ENCODE measurements around the gene PGA4. TPM values are rescaled to one million over a fixed set of nuclear protein-coding genes. Genes with fewer than 3 reads are reported as not detected.

PGA4 gene
- polyA plus RNA-seq, 1 of the 3 experiments (the other 2 are of a cell fraction), result not detected

DNA sequence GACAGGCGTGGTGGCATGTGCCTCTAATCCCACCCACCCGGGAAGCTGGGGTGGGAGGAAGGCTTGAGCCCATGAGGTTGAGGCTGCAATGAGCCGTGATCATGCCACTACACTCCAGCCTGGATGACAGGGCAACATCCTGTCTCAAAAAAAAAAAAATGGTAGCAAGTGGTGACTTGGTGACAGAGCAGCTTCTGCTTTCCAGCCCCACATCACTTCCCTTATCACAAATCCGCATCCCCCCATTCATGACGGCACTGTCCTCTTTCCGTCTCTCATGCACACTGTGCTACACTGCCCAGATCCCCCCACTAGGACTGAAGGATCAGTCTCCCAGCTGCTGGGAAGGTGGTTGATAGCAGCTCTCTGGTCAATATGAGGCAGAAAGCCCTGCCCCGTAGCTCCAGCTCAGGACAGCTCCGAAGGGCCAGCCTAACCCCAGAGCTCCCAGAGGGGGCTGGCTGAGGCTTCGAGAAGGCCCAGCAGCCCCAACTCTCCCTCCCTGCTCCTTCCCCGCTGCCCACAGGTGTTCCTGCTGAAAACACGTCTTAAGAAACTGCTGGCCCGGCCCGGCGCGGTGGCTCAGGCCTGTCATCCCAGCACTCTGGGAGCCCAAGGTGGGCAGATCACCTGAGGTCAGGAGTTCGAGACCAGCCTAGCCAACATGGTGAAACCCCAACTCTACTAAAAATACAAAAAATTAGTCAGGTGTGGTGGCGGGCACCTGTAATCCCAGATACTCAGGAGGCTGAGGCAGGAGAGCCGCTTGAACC lies 34.7 kb downstream of the PGA4 start:
- H3K4me1 ChIP-seq (ENCODE audit: control insufficient read depth in 1 of 2, insufficient read depth in 2 of 2, low read depth in 1 of 2, low read length in 1 of 2), result peaks cover 0 to 3% of the 10 kb centered on the region in 2 experiments; a peak in 1 of 4 replicates
- POLR2A ChIA-PET, result interaction anchor here (0.6 kb wide), 1 partner anchor 63 kb away, joined by 3 read pairs; no protein-coding TSS in a partner anchor
- H3K79me2 ChIP-seq (ENCODE audit: insufficient read depth), result no peaks in the 10 kb centered on the region
- no peak for TF ChIP-seq RCOR1 (IDR thresholded peaks at IDR 0.05; ENCODE audit: low read length)
- no peak for TF ChIP-seq ZBTB33 (IDR thresholded peaks at IDR 0.05; ENCODE audit: borderline replicate concordance, low read depth)
- no peak for TF ChIP-seq EP300 (IDR thresholded peaks at IDR 0.05; ENCODE audit: borderline replicate concordance in 1 of 2, low read depth in 1 of 2, low read length in 1 of 2)
- TF ChIP-seq NRF1 (IDR thresholded peaks at IDR 0.05; ENCODE audit: low read depth, low read length), result no peak
- TF ChIP-seq CHD2 (IDR thresholded peaks at IDR 0.05; ENCODE audit: low read length, partially characterized antibody), result no peak
- TF ChIP-seq GATA2 (CRISPR knock-in tag; IDR thresholded peaks at IDR 0.05), result no peak
- TF ChIP-seq EZH2phosphoT487 (IDR thresholded peaks at IDR 0.05; ENCODE audit: borderline replicate concordance, low read depth), result no peak
- TF ChIP-seq YY1 (IDR thresholded peaks at IDR 0.05; ENCODE audit: low read depth), result no peak
- no peak for TF ChIP-seq NFIC (IDR thresholded peaks at IDR 0.05; ENCODE audit: borderline replicate concordance)
- no peak for TF ChIP-seq ELF1 (IDR thresholded peaks at IDR 0.05)
- TF ChIP-seq REST (IDR thresholded peaks at IDR 0.05; ENCODE audit: low read depth, low read length), result no peak
- no peak for TF ChIP-seq USF1 (IDR thresholded peaks at IDR 0.05; ENCODE audit: borderline replicate concordance, low read depth)
- TF ChIP-seq, protein P1, sequence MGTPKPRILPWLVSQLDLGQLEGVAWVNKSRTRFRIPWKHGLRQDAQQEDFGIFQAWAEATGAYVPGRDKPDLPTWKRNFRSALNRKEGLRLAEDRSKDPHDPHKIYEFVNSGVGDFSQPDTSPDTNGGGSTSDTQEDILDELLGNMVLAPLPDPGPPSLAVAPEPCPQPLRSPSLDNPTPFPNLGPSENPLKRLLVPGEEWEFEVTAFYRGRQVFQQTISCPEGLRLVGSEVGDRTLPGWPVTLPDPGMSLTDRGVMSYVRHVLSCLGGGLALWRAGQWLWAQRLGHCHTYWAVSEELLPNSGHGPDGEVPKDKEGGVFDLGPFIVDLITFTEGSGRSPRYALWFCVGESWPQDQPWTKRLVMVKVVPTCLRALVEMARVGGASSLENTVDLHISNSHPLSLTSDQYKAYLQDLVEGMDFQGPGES (IDR thresholded peaks at IDR 0.05; ENCODE audit: low read depth, low read length), result no peak
- TF ChIP-seq SIN3A (IDR thresholded peaks at IDR 0.05; ENCODE audit: borderline replicate concordance, low read depth, low read length), result no peak
- no peak for TF ChIP-seq RAD21 (IDR thresholded peaks at IDR 0.05; ENCODE audit: low read length)
- TF ChIP-seq FOXJ3 (CRISPR knock-in tag; IDR thresholded peaks at IDR 0.05), result no peak
- no peak for TF ChIP-seq GABPA (IDR thresholded peaks at IDR 0.05; ENCODE audit: low read depth)
- WGBS (ENCODE audit: low lambda C conversion rate), result 83% methylated on average over 18 of the region's 18 CpGs
- H3K4me3 ChIP-seq (ENCODE audit: low read depth in 2 of 2, low read length in 1 of 2), result no peak overlapping the region
- no peak overlapping the region for H2AFZ ChIP-seq (ENCODE audit: low read depth)
- no peaks in the 10 kb centered on the region for H3K36me3 ChIP-seq (replicated peaks in 1 of 2; ENCODE audit: control insufficient read depth in 1 of 2, insufficient read depth in 2 of 2, low read length in 1 of 2)
- no peaks in the 10 kb centered on the region for H3K9me3 ChIP-seq
- no peaks in the 10 kb centered on the region for H4K20me1 ChIP-seq (ENCODE audit: insufficient read depth)
- CTCF ChIA-PET, result interaction anchor here (1.2 to 1.9 kb wide), 4 partner anchors 10 to 260 kb away, joined by 3 to 7 read pairs (median 4); no protein-coding TSS in a partner anchor
- DNase-seq, result no peak
- H3K9me2 ChIP-seq, result no peaks in the 10 kb centered on the region
- H3K27me3 ChIP-seq (ENCODE audit: insufficient read depth), result no peaks in the 10 kb centered on the region
- no peak overlapping the region for H3K9ac ChIP-seq
- no peak overlapping the region for H3K27ac ChIP-seq (ENCODE audit: low read depth in 2 of 2, low read length in 1 of 2)
- no peaks in the 10 kb centered on the region for H3F3A ChIP-seq (replicated peaks; ENCODE audit: insufficient read depth)
- no peak overlapping the region for H3K4me2 ChIP-seq
